PC-3 (cell line): ENCODE data around the gene GIMAP1. TPM values are rescaled to one million over a fixed set of nuclear protein-coding genes. Genes with fewer than 3 reads are reported as not detected.
"Not testable (repeated sequence)": the region's sequence is repeated elsewhere in the genome, so short reads cannot be mapped to it uniquely, and the experiment has no call there.

Experiments used
- ATAC-seq: fragments of 200-7000 bp; cut with Tn5 transposase; 2 replicates; pipeline ENCODE4 v1.9.1; 2020; ENCODE audit warnings: mild to moderate bottlenecking, moderate library complexity
- Bru-seq: library from RNA; stranded (reverse); fragments of 400-500 nt; gene quantifications from one replicate; lab custom pipeline; 2021; lab: Mats Ljungman, UMichigan
- BruChase-seq, 2 experiments: library from RNA; stranded (reverse); fragments of 400-500 nt; gene quantifications; one replicate each; lab custom pipeline; 2021; lab: Mats Ljungman, UMichigan
- BruUV-seq: library from RNA; stranded (reverse); fragments of 400-500 nt; replicated peaks from 2 replicates; lab custom pipeline; 2021; lab: Mats Ljungman, UMichigan
- CTCF ChIA-PET: fragments of 300-600 bp; sonication (Branson Sonifier 250); formaldehyde crosslinking; loops from one replicate; lab custom pipeline; 2022; ENCODE audit warnings: antibody characterized with exemption; lab: Charles Lee
- POLR2A ChIA-PET: fragments of 300-600 bp; sonication (Branson Sonifier 250); formaldehyde crosslinking; loops from one replicate; lab custom pipeline; 2022; ENCODE audit warnings: antibody characterized with exemption; ENCODE audit not compliant: unreplicated experiment; lab: Charles Lee
- DNase-seq: peaks from one replicate; pipeline ENCODE4 v3.0.0-alpha.2; 2015
- H2AFZ ChIP-seq: fragments of 300-600 bp; sonication (generic); 2 replicates; pipeline ENCODE4 v1.6.0; 2016; ENCODE audit warnings: antibody characterized with exemption, low read length
- H3F3A ChIP-seq: fragments of 300-600 bp; sonication (generic); one replicate; pipeline ENCODE4 v1.6.0; 2017; ENCODE audit warnings: antibody characterized with exemption, low read length, control low read depth, mild to moderate bottlenecking; ENCODE audit not compliant: unreplicated experiment
- H3K27ac ChIP-seq: fragments of 300-600 bp; sonication (generic); 2 replicates; pipeline ENCODE4 v1.5.1; 2016; ENCODE audit warnings: mild to moderate bottlenecking, low read length
- H3K27me3 ChIP-seq: fragments of 300-600 bp; sonication (generic); 2 replicates; pipeline ENCODE4 v1.6.1; 2016; ENCODE audit warnings: low read length, mixed read lengths
- H3K36me3 ChIP-seq: fragments of 300-600 bp; sonication (generic); 2 replicates; pipeline ENCODE4 v1.6.1; 2016; ENCODE audit warnings: low read depth, mixed run types, low read length, mixed read lengths
- H3K4me1 ChIP-seq: fragments of 300-600 bp; sonication (generic); 2 replicates; pipeline ENCODE4 v1.5.1; 2016; ENCODE audit warnings: low read length; ENCODE audit not compliant: insufficient read depth
- H3K4me2 ChIP-seq: fragments of 300-600 bp; sonication (generic); 2 replicates; pipeline ENCODE4 v1.6.0; 2016; ENCODE audit warnings: low read length
- H3K4me3 ChIP-seq: fragments of 300-600 bp; sonication (generic); 2 replicates; pipeline ENCODE4 v1.5.1; 2016; ENCODE audit warnings: mild to moderate bottlenecking, low read length, mixed read lengths
- H3K79me2 ChIP-seq: fragments of 300-600 bp; sonication (generic); 2 replicates; pipeline ENCODE4 v1.6.1; 2017; ENCODE audit warnings: low read length, mixed read lengths
- H3K9ac ChIP-seq: fragments of 300-600 bp; sonication (generic); 2 replicates; pipeline ENCODE4 v1.6.0; 2016; ENCODE audit warnings: mild to moderate bottlenecking, low read length
- H3K9me2 ChIP-seq: fragments of 300-600 bp; sonication (generic); replicated peaks from 2 replicates; pipeline ENCODE4 v1.6.1; 2016; ENCODE audit warnings: mixed run types, low read length, mixed read lengths
- H3K9me3 ChIP-seq: fragments of 300-600 bp; sonication (generic); 2 replicates; pipeline ENCODE4 v1.6.1; 2016; ENCODE audit warnings: low read length, mixed read lengths
- H4K20me1 ChIP-seq: fragments of 300-600 bp; sonication (generic); 2 replicates; pipeline ENCODE4 v1.6.1; 2016; ENCODE audit warnings: low read length, mixed read lengths
- CTCF ChIP-seq: fragments of 300-600 bp; sonication (generic); conservative IDR thresholded peaks from 2 replicates; pipeline ENCODE4 v1.5.1; 2017; ENCODE audit warnings: antibody characterized with exemption, low read depth, mild to moderate bottlenecking, low read length
- EZH2 ChIP-seq: fragments of 300-600 bp; sonication (generic); IDR thresholded peaks from one replicate; pipeline ENCODE4 v1.6.1; 2017; ENCODE audit warnings: antibody characterized with exemption, mild to moderate bottlenecking, low read length; ENCODE audit not compliant: unreplicated experiment
- EZH2phosphoT487 ChIP-seq: fragments of 300-600 bp; sonication (generic); IDR thresholded peaks from 2 replicates; pipeline ENCODE4 v1.6.1; 2018; ENCODE audit warnings: mild to moderate bottlenecking, antibody characterized with exemption, low read length, borderline replicate concordance
- intact Hi-C: fragments of 100-400 bp; cut with micrococcal nuclease; formaldehyde crosslinking; loops from 2 replicates; pipeline ENCODE4 v1.9.0; 2023
- long read RNA-seq: library from polyadenylated mRNA; unstranded; transcript quantifications from one replicate; pipeline ENCODE4 v2.0.0, GENCODE V29; 2021; ENCODE audit not compliant: unreplicated experiment
- total RNA-seq: library from RNA; depleted of rRNA; stranded (reverse); fragments of >200 nt; gene quantifications from 2 replicates; pipeline ENCODE4 v1.2.3, GENCODE V29; 2014; rRNA removed

Gene GIMAP1
- total RNA-seq, result not detected in 2 replicates
- Bru-seq, nascent RNA, result not detected
- not detected for BruChase-seq, experiment 1, labeled RNA remaining after a 6-hour chase
- BruChase-seq, experiment 2, labeled RNA remaining after a 2-hour chase, result not detected
- long read RNA-seq, result 0 reads

- BruUV-seq, result no TSS peak
- Histone ChIP-seq H3K4me1 (no peaks in the 10 kb centered on the region), H3K27me3 (peaks cover 64% of the 10 kb centered on the region), H3K9ac (no peak within 1 kb of the TSS), H3K36me3 (no peaks in the 10 kb centered on the region), H3K4me3 (no peak within 1 kb of the TSS), H4K20me1 (no peaks in the 10 kb centered on the region), H3K4me2 (no peak within 1 kb of the TSS), H2AFZ (no peak within 1 kb of the TSS), H3K79me2 (no peaks in the 10 kb centered on the region), H3K9me2 (no peaks in the 10 kb centered on the region), H3K27ac (no peak within 1 kb of the TSS), H3F3A (no peaks in the 10 kb centered on the region), H3K9me3 (no peaks in the 10 kb centered on the region)
- no peak for DNase-seq
- ChIA-PET POLR2A (no interaction called here), CTCF (no interaction called here)
- intact Hi-C loops, result no loop called here
- ATAC-seq, result no peak
- TF ChIP-seq CTCF, result no peak
- TF ChIP-seq EZH2phosphoT487, result no peak
- TF ChIP-seq EZH2, result no peak
These were observed at the start of gene GIMAP1 for GRCh38 chr7:150716368-150716767. Gene GIMAP1 (plus strand): TSS chr7:150716613. CDS start chr7:150719048, 2,435 bp downstream.

- Histone ChIP-seq H3K9me2 (no peaks in the 10 kb centered on the region), H3K27ac (no peak overlapping the region), H3K9me3 (no peaks in the 10 kb centered on the region), H4K20me1 (no peaks in the 10 kb centered on the region), H3K79me2 (no peaks in the 10 kb centered on the region), H3K9ac (no peak overlapping the region), H3F3A (no peaks in the 10 kb centered on the region), H2AFZ (no peak overlapping the region), H3K4me1 (no peaks in the 10 kb centered on the region), H3K4me3 (no peak overlapping the region), H3K27me3 (peaks cover 17% of the 10 kb centered on the region; the same call in 1 of the 2 replicates), H3K4me2 (no peak overlapping the region), H3K36me3 (no peaks in the 10 kb centered on the region)
- ATAC-seq, result no peak
- no peak for DNase-seq
- TF ChIP-seq EZH2phosphoT487 (no peak), EZH2 (no peak), CTCF (no peak)
- no TSS peak for BruUV-seq
- ChIA-PET CTCF (no interaction called here), POLR2A (no interaction called here)
- intact Hi-C loops, result no loop called here
These were observed 47.9 kb upstream of the GIMAP1 start for GRCh38 chr7:150668472-150668911.

- Histone ChIP-seq H3F3A (no peaks in the 10 kb centered on the region), H3K9me2 (no peaks in the 10 kb centered on the region), H3K4me2 (no peak overlapping the region), H2AFZ (no peak overlapping the region), H3K4me1 (no peaks in the 10 kb centered on the region), H4K20me1 (no peaks in the 10 kb centered on the region), H3K27ac (no peak overlapping the region), H3K9me3 (no peaks in the 10 kb centered on the region), H3K36me3 (no peaks in the 10 kb centered on the region), H3K9ac (no peak overlapping the region), H3K27me3 (peaks cover 17% of the 10 kb centered on the region; the same call in 1 of the 2 replicates), H3K79me2 (no peaks in the 10 kb centered on the region), H3K4me3 (no peak overlapping the region)
- ChIA-PET POLR2A (no interaction called here), CTCF (no interaction called here)
- no peak for TF ChIP-seq EZH2
- TF ChIP-seq CTCF, result no peak
- no peak for TF ChIP-seq EZH2phosphoT487
- DNase-seq (no peak), ATAC-seq (no peak)
- BruUV-seq, result no TSS peak
- intact Hi-C loops, result no loop called here
These were observed 47.4 kb upstream of the GIMAP1 start for GRCh38 chr7:150668977-150669376.

- H3K9me2 ChIP-seq, H3K9me3 ChIP-seq, H3K4me2 ChIP-seq, H2AFZ ChIP-seq, ATAC-seq, POLR2A ChIA-PET, H3F3A ChIP-seq, BruUV-seq, H3K4me3 ChIP-seq, H3K27ac ChIP-seq, H3K4me1 ChIP-seq, CTCF ChIA-PET, intact Hi-C loops, H3K36me3 ChIP-seq, H3K9ac ChIP-seq, H4K20me1 ChIP-seq, DNase-seq, H3K79me2 ChIP-seq: not testable (repeated sequence)
- H3K27me3 ChIP-seq, result peaks cover 13% of the 10 kb centered on the region; the same call in 1 of the 2 replicates
These were observed 44.4 kb upstream of the GIMAP1 start for GRCh38 chr7:150671798-150672585.
